ELF-1 (cell line): ENCODE results near the gene SLC6A17.

Source experiments
- DNase-seq: peaks from one replicate; pipeline ENCODE4 v3.0.0-alpha.2; 2016; ENCODE audit warnings: low read depth, low spot score

SLC6A17 gene

DNA sequence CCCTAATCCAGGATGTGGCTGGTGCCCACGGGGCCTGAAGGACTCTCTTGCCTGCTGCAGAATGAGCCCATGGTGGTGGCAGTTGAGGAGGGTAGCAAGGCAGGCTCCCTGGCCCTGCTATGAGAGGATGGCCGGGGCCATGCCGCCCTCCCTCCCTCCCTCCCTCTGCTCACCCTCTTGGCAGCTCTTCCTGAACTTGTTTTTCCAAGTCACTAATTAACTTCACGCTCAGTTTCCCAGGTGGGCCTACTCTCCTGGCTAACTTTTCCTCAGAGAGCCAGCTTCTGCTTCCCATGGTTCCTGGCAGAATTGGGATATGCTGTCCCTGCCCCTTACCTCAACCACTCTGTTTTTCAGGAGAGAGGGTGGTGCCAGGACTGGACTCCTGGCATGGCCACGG is 70.0 kb downstream of the SLC6A17 start:
- DNase-seq = no peak

GRCh38 chr1:110221119-110221518 is 70.8 kb downstream of the SLC6A17 start:
- DNase-seq = no peak

GRCh38 chr1:110223127-110223526 is 72.8 kb downstream of the SLC6A17 start:
- DNase-seq = no peak

GRCh38 chr1:110223581-110223980 is 73.3 kb downstream of the SLC6A17 start:
- DNase-seq = no peak

GRCh38 chr1:110224240-110224995 is 74.1 kb downstream of the SLC6A17 start:
- peak; percentile 34 for DNase-seq

- no peak for DNase-seq
These were observed 74.9 kb downstream of the SLC6A17 start for GRCh38 chr1:110225212-110225611.

DNA sequence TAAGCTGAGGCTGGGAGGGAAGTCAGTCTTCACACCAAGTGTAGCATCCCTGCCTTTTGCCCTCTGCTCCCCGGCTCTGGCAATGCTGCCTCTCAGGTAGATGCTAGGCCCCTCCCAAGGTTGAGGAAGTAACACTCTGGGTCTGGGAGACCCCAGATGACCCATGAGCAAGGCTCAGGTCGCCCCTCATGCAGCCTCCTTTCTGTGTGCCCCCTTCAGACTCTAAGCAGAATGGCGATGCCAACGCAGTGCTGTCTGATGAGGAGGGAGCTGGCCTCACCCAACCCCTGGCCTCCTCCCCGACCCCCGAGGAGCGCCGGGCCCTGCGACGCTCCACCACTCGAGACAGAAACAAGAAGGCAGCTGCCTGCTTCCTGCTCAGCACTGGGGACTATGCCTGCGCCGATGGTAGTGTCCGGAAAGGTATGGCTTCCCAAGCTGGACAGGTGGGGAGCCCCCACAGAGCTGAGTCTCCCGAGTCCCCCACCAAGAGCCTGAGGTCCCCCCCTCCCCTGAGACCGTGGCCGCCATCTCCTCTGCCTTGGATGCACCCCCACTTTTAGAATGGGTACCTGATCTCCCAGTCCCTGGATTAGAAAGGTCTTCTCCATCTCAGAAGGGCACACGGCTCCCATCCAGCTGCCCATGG is 75.6 kb downstream of the SLC6A17 start:
- DNase-seq = no peak

- DNase-seq = no peak
These were observed 77.5 kb downstream of the SLC6A17 start for GRCh38 chr1:110227774-110228173.

DNA sequence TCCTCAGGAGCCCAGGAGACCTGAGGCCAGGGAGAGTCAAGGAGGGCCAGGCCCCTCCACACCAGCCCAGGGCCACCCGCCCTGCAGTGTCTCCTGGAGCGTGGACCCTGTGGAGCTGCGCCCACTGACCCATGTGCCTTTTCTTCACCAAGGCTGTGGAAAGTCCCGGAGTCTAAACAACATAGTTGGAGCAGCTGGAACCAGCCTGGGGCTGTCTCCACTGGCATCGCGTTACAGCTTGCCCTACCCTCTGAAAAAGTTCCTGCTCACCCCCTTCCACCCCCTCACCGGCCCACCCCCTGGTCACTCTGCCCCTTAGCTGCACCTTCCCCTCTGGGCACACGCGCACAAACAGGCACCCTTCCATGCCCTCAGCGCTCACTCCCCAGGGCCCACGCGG is 78.1 kb downstream of the SLC6A17 start:
- DNase-seq = no peak

DNA sequence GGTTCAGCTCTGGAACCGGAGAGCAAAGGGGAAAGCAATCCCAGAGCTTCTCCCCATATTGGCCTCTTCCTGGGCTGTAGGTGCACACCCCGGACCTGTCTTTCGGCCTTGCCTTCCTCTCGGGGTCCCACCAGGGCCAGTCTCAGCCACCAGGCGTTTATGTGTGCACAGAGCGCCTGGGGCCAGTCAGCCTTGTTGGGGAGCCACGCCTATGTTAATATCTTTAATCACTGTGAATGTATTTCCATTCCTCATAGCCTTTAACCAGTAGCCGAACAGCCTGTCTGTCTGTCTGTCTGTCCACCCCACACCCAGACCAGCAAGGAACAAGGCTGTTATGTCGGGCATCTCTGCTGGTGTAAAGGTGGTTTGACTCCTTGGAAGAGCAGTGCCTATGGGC is 78.6 kb downstream of the SLC6A17 start:
- DNase-seq = no peak

GRCh38 chr1:110229348-110230001 is 79.2 kb downstream of the SLC6A17 start:
- no peak for DNase-seq

DNA sequence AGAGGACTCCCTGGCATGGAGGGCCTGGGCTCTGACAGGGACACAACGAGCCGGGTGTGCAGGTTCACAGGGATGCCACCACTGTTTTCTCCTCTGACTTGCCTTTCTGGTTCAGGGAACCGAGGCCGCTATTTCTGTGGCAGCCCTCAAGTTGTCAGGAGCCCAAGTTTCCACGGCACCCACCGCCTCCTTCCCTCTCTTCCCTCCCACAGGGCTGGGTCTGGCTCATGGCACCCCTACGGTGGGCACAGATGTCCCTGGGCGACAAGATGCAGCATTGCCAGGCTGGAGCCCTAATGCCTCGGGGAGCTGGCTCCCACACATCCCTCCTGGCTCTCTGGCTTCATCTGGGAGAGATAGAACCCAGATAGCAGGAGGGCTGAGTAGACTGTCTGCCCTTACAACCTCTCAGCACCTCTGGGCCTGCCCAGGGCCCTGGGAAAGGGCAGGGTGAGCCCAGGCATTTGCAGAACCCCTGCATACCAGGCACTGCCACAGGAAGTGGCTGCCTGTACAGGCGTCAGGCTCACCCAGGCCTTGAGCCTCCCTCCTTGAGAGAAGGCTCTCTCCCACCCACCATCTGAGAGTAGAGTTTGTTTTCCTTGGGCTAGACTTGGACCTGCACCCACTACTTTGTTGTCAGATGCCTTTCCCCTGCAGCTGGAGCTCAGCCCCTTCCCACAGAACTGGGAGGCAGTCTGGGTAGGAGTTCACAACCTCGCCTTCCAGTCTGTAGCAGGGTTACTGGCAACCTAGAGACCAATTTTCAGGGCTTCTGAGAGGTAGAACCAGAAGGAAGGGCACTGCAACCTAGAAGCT is 80.3 kb downstream of the SLC6A17 start:
- DNase-seq = no peak

- no peak for DNase-seq
These were observed 83.6 kb downstream of the SLC6A17 start for GRCh38 chr1:110233861-110234260.

DNA sequence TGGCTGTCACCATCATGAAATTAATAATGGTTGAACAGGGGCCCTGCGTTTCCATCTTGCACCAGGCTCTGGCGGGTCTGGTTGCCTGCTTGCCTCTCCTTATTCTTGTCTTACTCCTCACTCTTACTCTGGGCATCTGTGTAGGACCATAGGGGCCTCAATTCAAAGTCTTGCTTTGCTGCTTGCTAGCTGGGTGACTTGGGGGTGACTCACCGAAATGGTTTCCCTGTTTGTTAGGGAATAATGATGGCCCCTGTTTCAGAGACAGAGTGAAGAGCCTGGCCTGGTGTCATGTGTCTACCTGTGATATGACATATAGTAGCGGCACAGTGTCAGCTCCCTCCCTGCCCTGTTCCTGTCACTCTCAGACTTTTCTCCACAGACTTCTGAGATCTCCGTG is 84.4 kb downstream of the SLC6A17 start:
- no peak for DNase-seq

DNA sequence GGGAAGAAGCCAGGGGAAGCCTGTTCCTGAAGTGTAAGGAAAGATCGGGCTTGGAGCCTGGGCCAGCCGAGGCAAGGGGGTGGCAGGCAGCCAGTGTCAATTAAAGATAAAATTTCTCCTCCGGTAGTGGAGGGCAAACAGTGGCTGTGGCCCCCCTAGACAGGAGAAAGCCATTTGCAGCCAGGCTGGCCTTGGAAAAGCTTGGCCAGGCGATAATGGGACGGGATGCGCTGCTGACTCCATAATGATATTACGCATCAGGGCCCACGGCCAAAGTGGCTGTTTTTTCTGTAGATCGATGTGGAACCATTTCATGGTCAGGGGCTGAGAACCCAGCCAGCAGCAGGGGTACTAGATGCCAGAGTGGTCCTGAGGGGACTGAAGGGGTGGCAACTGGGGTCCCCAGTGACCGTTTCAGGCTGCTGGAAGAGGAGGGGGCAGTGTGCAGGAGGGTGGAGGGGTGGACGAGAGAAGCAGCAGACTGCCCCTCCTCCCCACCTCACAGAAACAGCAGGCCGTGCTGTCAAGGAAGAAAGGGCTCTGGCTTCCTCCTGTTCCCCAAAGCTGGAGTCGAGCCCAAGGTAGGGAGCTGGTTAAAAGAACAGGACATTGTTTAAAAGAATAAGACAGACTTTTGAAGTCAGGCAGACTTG is 85.0 kb downstream of the SLC6A17 start:
- no peak for DNase-seq

- DNase-seq = peak; percentile 59
These were observed 85.8 kb downstream of the SLC6A17 start for GRCh38 chr1:110235834-110236682.

- DNase-seq = no peak
These were observed 87.3 kb downstream of the SLC6A17 start for GRCh38 chr1:110237386-110238152.

- DNase-seq = no peak
These were observed 89.4 kb downstream of the SLC6A17 start for GRCh38 chr1:110239441-110240430.
